Fibroblast of peridontal ligament (primary cell): ENCODE measurements around the gene HOXA3.

ENCODE experiments used
- DNase-seq: peaks from one replicate; pipeline ENCODE4 v3.0.0-alpha.2; 2010; ENCODE audit errors: extremely low read depth

HOXA3 gene

DNA sequence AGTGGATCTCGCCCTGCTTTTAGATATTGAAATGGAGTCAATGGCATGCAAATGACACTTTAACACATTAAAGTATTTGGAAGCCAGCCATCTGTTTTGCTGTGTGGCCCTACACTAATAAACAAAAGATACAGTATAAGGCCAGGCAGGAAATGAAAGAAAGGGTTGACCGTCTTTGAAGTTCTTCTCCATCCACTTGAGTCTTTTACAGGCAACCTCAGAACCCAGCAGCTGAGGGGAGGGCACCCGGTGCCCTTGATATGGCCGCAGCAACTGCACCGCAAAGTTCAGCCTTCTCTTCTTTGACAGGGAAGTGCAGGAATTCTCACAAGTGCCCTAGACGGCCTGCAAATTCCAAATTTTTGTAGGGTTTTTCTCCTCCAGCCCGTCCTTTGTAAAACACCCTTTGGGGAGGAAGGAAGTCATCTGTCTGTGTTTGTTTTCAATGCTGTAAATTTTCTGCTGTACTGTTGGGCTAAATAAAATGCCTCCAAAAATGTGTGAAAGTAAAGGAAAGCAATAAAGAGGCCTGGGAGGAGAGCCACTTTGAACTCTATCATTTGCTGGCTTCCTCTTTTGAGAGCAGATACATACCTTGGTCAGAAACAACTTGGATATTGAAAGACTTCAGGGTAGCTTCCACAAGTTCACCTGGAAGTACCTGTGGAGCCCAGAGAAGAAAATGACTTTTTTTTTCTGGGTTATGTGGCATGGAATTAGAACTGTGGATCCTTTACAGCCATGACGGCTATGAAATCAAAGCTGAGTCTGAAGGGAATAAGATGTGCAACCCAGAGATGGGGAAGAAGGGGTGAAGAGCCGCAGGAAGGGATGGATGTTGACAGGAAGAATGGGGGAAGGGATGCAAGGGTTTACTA lies 60.2 kb downstream of the HOXA3 start:
- no peak for DNase-seq

DNA sequence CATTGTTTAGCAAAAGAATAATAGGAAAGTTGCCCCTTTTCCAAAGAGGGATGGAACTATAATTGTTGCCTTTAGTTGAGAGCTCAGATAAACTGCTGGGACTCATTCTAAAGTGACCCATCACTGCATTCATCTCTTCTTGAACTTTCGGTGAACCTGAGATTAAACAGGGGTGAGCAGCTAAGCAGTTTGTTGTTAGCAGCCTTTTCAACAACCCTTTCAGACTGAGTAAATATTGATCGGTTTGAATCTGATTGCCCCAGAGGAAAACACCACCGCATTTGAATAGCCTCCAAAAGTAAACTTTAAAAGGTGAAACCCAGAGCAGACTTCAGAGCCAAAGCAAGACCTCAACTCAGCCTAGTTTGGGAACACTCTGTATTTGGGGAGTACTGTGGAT lies 61.3 kb downstream of the HOXA3 start:
- no peak for DNase-seq

DNA sequence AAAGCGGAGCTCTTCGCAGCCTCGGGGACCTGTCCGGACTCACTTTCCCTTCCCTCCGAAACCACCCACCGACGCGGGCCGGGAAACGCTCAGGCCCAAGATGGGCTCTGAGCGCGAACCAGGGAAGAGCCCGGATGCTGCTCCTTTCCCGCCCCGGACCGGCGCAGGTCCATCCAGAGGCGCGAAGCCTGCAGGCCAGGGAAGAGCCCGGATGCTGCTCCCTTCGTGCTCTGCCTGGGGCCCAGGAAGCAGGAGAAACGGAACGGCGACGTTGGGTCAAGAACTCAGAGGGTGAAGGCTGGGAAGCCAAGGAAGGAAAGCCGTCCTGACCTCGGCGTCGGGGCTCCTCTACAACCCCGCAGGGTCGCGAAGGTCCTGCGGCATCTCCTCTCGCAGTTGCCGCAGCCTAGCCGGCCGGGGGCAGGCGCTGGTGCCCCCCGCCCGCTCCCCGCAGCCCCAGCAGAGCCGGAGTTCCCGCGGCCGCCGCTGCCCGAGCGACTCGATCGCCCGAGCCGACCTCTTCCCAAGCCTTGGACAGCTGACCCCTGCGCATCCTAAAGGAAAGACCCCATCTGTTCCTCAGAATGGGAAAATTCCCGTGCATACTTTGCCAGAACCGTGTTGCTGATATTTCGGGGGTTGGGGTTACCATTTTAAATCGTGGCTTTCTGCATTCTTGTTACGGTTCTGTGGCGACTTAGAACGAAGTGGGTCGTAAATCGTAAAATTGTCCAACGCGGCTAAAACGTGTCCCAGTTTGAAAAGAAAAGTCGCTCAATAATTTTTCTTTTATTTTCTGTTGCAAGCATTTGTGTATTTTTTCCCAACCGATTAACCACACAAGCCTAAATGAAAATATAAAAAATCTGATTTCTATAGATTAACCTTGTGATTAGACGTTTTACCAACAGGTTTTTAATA lies 64.1 kb downstream of the HOXA3 start:
- no peak for DNase-seq

DNA sequence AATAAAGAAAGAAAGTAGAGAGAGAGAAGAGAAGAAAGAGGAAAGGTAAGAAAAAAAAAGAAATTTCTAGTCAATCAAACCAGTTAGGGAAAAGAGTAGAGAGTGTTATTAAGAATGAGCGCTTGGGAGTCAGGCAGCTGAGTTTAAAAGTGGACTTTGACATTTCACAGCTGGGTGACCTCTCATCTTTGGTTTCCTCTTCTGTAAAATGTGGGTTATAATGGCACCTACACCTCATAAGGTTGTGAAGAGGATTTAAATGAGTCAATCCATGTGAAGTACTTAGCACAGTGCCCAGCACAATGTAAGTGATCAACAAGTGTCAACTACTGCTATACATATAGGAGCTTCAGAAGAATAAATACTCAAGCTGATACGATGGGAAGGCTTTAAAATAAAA lies 68.7 kb downstream of the HOXA3 start:
- no peak for DNase-seq

DNA sequence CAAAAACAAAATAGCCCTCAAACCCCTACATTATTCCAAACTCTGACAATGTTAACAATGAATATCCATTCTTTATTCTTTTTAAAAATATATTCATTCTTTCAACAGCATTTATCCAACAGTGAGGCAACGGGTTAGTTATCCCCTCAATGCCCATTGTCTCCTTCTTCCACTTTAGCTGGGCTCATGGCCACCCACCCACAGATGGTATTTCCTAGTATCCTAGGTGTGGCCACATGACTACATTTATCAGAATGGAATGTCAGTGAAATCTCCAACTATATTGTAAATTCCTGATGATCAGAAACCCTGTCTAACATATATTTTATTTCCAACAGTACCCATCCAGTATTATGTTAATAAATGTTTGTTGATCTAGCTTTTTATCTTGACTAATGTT lies 70.2 kb downstream of the HOXA3 start:
- no peak for DNase-seq

DNA sequence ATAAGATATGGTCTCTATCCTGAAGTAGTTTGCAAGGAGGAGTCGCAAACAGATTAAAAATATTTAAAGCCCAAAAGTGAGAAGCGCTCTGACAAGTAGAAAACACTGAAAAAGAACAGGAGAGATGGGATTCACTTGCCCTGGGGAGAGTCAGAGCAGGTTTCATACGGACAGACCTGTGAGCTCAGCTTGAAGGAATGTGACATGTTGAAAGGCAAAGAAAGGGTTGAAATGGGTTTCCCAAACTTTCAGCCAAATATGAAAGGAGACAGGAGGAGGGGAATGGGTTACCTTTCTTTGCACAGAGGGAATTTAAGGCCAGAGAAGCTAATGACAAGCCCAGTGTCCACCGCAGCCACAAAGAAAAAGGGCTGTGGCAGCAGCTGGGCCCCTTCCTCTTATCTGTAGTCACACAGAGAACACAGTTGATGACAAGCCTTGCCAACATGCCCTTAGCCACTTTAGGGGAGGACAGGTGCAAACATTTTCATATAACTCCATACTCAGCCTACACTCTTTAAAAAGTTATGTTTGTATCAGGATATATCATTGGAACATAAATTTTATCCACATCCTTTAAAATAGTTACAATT lies 71.4 kb downstream of the HOXA3 start:
- no peak for DNase-seq

DNA sequence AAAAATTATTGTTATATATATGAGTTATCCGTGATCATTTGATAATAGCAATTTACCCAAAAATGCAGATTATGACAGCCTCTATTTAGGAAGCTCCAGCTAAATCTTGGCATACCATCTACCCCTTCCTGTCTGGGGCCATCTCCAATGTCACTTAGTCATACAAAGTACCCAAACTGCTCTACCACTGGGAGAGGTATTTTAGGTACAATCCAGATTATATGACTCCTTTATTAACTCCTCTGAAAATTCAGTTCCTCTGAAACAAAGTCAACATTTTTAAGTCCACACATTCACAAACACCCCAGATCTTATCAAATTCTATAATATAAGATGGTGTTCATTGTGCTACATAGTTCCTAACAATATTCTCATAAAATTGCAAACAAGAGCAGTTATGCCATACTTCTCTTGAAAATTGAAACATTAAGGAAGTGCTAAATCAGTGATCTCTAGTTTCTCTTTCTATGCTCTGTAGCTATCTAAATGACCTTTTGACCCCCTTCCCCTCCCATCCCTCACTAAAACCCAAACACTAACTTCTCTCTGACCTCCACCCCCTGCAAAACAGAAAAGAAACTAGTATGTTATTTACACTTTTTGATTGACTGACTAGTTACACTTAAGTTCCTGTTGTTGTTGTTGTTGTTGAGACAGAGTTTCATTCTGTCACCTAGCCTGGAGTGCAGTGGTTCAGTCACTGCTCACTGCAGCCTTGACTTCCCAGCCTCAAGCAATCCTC lies 73.0 kb downstream of the HOXA3 start:
- DNase-seq, result no peak

DNA sequence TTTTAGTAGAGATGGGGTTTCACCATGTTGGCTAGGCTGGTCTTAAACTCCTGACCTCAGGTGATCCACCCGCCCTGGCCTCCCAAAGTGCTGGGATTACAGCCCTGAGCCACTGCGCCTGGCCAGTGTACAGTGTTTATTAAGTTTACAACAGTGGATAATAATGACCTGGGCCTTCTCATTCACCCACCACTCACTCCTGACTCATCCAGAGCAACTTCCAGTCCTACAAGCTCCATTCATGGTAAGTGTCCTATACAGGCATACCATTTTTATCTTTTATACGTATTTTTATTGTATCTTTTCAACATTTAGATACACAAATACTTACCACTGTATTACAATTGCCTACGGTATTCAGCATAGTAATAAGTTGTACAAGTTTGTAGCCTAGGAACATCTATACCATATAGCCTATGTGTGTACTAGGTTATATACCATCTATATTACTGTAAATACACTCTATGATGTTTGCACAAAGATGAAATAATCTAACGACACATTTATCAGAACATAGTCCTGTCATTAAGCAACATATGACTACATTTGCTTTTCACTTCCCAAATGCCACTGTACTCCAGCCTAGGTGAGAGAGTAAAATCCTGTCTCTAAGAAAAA lies 73.7 kb downstream of the HOXA3 start:
- no peak for DNase-seq

DNA sequence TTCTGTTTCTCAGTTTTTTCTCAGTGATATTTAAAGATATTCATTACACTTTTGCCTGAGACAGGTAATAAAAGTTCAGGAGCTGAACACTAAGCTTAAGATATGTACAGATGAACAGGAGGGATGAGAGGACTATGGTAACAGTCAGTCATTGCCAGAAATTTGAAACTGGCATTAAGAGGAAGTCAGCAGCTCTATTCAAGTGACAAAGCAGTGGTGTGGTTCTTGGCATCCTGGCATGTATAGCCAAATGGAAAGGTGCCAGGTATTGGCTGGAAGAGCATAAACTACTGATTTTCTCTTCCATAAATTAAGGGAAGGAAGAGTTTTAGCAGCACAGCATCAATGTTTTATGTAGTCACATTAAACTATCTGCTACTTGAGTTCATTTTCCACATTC lies 79.3 kb downstream of the HOXA3 start:
- DNase-seq, result no peak

DNA sequence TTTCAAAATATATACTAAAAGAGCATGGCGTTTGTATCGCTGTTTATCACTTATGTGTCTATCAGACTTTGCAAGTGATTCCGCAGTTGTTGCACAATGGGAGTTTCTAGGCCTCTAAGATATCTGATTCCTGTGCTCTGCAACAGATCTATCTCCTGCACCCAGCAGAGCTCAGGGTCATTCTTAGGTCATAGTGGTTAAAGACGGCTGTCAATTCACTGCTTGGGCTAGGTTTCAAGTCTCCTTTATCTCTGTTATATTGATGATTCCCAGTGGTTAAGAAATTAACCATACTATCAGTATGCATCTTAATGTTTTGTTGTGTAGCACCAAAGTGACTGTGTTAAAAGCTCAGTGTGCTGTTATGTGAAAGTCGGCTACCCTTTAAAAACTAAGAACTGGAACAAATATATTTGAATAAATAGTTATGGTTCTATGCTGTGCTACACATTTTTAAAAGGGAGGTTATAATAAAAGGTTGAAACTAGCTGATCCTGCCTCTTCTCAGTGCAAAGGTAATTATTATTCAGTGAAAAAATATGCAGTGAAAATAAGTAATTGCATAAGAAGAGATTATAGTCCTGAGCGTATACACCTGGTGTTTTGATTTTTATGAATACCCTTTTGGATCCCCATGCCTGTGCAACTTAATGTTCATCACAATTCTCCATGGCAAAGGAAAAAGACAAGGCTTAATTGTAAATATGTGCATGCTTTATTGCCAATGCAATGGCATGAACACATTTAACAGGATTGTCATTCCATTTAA lies 80.6 kb downstream of the HOXA3 start:
- DNase-seq, result no peak

DNA sequence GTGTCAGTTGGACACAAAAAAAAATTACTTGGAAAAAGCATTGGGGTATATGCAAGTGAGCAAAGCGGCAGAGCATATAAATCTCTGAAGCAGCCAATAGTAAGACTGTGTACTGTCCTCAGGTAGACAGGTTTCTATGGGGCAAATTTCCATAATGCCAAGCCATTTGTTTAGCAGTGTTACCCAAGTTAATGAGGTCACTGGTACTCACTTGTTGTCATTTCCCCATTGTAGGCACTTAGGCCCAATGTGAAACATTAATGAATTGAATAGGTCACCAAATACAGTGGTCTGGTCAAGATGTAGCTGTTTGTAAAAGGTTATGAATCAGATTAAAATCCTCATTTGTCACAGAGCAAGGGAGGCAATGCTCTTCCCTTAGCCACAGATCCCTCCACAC lies 84.1 kb downstream of the HOXA3 start:
- no peak for DNase-seq

DNA sequence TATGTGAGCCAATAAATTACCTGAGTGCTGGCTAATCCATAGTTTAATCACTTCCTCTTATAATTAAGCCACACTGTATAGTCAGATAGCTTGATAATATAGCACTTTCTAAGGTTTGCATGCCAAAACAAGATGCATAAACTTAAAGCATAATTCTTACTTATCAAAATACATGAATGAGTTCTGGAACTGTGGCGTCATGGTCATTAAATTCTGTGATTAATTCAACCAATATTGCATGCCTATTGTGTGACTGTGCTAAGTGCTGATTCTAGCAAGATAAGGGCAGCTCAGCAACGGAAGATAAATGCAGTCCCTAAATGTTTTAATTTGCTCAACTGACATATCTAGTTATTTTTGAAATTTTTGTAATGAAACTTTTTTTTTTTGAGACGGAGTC lies 86.2 kb downstream of the HOXA3 start:
- DNase-seq, result no peak

DNA sequence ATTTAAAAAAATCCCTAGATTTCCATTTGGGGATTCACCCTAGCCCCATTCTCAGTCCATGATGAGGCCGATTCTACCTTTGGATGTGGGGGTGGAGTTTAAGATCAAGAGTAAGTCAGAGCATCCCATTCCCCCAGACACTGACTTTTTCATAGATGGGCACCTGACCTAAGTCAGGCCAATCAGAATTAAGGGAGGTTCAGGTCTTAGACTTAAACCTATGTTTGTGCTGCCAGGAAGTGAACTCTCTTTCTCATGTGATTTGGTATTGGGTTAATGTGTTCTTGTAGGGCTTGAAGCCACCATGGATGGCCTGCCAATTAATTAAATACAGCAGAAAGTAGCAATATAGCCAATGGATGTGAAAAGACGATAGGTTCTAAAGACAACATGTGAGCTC lies 86.7 kb downstream of the HOXA3 start:
- no peak for DNase-seq

DNA sequence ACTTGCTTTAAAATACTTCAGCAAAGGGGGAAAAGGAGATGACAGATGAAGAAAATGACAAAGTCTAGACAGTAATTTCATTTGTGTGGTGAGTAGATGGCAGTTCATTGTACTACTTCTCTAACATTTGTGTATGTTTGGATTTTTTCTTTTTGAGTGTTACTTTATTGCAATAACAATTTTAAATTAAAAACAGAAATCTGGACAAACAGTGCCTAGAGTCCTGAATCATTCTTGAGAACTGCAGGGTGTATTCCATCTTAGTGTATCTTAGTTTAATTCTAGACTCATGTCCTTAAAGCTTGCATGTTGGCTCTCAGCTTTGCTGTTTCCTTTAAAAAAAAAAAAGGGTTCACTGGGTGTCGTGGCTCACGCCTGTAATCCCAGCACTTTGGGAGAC lies 87.7 kb downstream of the HOXA3 start:
- no peak for DNase-seq

DNA sequence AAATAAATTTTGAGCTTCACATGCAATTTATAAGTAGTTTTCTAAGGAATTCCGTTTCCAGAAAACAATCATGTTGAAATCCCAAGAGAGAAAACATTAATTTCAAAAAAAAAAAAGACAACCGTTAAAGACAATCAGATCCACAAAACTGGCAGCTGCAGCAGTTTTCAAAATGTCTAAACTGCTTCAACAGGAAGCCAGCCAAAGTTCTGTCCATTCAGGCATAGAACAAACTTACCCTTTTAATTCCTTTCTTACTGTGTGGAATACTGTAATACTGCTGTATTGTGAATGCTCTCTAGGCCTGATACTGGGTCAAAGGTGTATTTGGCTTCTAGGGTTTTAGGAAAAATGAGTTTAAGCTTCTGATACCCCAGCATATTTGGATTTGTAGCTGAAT lies 88.2 kb downstream of the HOXA3 start:
- DNase-seq, result no peak

DNA sequence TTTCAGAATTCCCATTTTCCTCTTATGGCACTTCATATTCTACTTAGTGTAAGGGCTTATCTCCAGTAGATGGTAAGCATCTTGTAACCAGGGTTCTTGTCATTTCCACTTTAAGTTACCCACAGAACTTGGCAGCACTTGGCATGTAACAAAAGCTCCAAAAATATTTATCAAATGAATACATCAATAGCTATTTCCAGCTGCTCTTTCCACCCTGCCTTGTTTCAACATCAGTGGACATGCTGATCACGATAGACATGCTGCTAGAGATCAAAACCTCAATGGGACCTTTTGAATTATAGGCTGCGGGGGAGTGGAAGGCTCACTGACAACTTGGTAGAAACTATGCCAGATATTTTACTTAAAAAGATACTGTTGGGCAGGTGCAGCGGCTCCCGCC lies 89.4 kb downstream of the HOXA3 start:
- no peak for DNase-seq
